ENCODE results near the gene OR5AL1. TPM values are rescaled to one million over a fixed set of nuclear protein-coding genes. Genes with fewer than 3 reads are reported as not detected.

The OR5AL1 gene
- total RNA-seq, 1 donor from 2014 or later, result not detected

DNA sequence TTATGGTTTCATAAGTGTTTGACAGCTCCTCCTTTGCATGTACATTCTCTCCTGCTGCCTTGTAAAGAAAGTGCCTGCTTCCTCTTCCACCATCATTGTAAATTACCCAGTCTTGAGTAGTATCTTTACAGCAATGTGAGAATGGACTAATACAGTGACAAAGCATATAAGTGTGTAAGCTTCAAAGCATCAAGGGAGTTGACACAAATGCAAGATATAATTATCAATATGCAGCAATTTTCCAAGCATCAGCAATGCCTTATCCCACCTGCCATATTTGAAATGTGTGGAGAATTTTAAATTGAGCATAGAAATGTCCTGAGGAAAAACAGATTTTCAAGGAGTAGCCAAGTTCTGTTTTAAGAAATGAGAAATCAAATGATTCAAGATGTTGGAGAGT is 1.7 kb upstream of the OR5AL1 start:
- DNase-seq (ENCODE audit: low read depth), result no peak
- no peak overlapping the region for H3K4me3 ChIP-seq (ENCODE audit: low read depth, low read length)
- TF ChIP-seq, protein P1, sequence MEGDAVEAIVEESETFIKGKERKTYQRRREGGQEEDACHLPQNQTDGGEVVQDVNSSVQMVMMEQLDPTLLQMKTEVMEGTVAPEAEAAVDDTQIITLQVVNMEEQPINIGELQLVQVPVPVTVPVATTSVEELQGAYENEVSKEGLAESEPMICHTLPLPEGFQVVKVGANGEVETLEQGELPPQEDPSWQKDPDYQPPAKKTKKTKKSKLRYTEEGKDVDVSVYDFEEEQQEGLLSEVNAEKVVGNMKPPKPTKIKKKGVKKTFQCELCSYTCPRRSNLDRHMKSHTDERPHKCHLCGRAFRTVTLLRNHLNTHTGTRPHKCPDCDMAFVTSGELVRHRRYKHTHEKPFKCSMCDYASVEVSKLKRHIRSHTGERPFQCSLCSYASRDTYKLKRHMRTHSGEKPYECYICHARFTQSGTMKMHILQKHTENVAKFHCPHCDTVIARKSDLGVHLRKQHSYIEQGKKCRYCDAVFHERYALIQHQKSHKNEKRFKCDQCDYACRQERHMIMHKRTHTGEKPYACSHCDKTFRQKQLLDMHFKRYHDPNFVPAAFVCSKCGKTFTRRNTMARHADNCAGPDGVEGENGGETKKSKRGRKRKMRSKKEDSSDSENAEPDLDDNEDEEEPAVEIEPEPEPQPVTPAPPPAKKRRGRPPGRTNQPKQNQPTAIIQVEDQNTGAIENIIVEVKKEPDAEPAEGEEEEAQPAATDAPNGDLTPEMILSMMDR (conservative IDR thresholded peaks at IDR 0.05; ENCODE audit: low read depth, low read length), result no peak

DNA sequence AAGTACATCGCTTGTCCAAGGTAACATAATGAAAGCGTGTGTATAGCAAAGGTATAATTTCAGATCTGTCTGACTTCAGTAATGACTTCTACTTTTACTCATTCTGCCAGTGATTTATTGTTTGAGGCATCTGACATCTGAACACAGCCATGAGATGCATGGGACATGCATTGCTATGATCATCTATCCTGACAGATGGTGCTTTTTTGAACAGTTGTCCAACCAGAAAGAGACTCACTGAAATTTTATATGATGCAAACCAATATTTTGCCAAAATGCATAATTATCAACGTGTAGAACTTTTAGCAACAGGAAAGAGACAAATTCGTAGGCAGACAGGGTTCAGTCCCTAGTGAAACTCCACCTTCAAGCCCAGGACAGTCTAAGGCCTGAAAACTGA is 41.0 kb downstream of the OR5AL1 start:
- no peak overlapping the region for H3K4me3 ChIP-seq (ENCODE audit: low read depth, low read length)
- TF ChIP-seq, protein P1 (conservative IDR thresholded peaks at IDR 0.05; ENCODE audit: low read depth, low read length), result no peak
- DNase-seq (ENCODE audit: low read depth), result no peak

DNA sequence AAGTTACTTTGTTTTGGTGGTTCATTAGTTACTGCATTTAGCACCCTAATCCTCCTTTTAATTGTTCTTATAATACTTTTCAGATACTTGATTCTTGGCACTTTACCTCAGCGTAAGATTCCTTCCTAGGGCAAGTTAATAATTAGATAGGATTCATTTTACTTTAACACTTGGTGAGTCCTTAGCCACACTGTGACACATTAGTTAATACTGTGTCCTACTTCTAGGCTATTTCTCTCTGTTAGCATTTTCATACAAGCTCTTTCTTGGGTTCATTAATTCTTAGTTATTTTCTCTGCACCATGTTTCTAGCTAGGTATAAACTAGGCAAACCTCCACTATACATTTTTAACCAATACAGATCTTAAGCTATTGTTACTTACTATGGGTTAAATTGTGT is 44.6 kb downstream of the OR5AL1 start:
- peak; percentile 33 for DNase-seq (ENCODE audit: low read depth)
- TF ChIP-seq, protein P1 (conservative IDR thresholded peaks at IDR 0.05; ENCODE audit: low read depth, low read length), result no peak
- H3K4me3 ChIP-seq (ENCODE audit: low read depth, low read length), result no peak overlapping the region

Other genes starting within 250 kb of the OR5AL1 start
- not detected in 2 replicates for gene OR5J2, start 236.1 kb upstream of the OR5AL1 start, total RNA-seq
- gene OR5T2, start 178.4 kb upstream of the OR5AL1 start, total RNA-seq, result not detected in 2 replicates
- not detected in 2 replicates for gene OR5T3, start 160.4 kb upstream of the OR5AL1 start, total RNA-seq
- gene OR5T1, start 138.5 kb upstream of the OR5AL1 start, total RNA-seq, result not detected in 2 replicates
- not detected in 2 replicates for gene OR8H1, start 120.4 kb upstream of the OR5AL1 start, total RNA-seq
- not detected in 2 replicates for gene OR8K3, start 97.6 kb upstream of the OR5AL1 start, total RNA-seq
- not detected in 2 replicates for gene OR8K1, start 66.7 kb upstream of the OR5AL1 start, total RNA-seq
- not detected in 2 replicates for gene OR8J1, start 58.4 kb upstream of the OR5AL1 start, total RNA-seq
- not detected in 2 replicates for gene OR8U1, start 37.1 kb upstream of the OR5AL1 start, total RNA-seq
- gene OR5M3, start 60.7 kb downstream of the OR5AL1 start, total RNA-seq, result not detected in 2 replicates
- gene OR5M8, start 78.7 kb downstream of the OR5AL1 start, total RNA-seq, result not detected in 2 replicates
- gene OR5M11, start 130.6 kb downstream of the OR5AL1 start, total RNA-seq, result not detected in 2 replicates
- not detected in 2 replicates for gene OR5M10, start 165.0 kb downstream of the OR5AL1 start, total RNA-seq
- gene OR5M1, start 202.2 kb downstream of the OR5AL1 start, total RNA-seq, result not detected in 2 replicates
- not detected in 2 replicates for gene OR5AP2, start 229.7 kb downstream of the OR5AL1 start, total RNA-seq

All from epithelial cell of proximal tubule (primary cell).